Activated T-cell treated with anti-CD3 and anti-CD28 coated beads, Interleukin-2, amount 50 U/mL, for 48 hours (primary cell): ENCODE results near the gene TSPEAR.
A peak's percentile ranks its signal among the peaks of the same experiment; 100 is the strongest.
"Not testable (repeated sequence)": the region's sequence is repeated elsewhere in the genome, so short reads cannot be mapped to it uniquely, and the experiment has no call there.

Source experiments
- DNase-seq, 2 experiments: peaks; one replicate each; pipeline ENCODE4 v3.0.0-alpha.2; 2020

Gene TSPEAR

DNA sequence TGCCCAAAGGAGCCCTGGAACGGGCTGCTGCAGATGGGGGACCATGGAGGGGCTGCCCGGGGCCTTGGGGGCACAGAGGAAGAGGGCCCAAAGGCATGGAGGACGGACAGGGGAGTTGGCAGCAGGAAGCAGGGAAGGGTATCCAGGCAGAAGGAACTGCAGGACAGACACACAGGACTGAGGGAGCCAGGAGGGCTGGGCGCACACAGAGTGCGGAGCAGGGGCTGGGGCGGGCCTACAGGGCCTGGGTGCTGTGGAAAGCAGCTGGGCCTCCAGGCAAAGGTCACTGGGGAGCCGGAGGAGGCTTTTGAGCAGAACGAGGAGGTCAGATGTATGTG is 199.5 kb downstream of the TSPEAR start:
- DNase-seq = no peak

DNA sequence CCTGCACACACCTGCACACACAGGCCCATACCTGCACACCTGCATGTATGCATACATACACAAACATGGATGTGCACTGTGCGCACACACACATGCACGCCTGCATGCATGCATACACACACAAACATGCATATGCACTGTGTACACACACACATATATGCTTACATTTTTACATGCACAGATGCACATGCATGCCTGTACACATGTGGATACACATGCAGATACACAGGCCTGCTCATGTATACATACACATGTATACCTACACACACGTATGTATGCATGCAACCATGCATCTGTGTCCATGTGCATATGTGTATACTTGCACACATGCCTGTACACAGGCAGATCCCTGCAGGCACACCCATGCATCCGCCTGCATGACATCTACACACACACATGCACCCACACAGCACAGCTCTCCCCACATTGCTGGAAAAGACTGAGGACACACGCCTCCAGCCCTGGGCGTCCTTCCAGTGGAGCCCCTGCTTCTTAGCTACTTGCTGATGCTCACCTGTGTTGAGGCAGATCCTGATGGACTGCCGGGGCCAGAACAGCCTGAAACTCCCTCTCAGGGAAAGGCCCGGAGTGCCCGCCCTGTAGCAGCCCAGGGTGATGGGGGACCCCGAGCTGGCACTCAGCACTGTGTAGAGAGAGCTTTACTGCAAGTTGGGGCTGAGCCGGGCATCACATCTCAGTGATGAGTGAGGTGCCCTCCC is 200.0 kb downstream of the TSPEAR start:
- DNase-seq = no peak

GRCh38 chr21:44510508-44511218 is 200.7 kb downstream of the TSPEAR start:
- peak; percentile 85 for DNase-seq

DNA sequence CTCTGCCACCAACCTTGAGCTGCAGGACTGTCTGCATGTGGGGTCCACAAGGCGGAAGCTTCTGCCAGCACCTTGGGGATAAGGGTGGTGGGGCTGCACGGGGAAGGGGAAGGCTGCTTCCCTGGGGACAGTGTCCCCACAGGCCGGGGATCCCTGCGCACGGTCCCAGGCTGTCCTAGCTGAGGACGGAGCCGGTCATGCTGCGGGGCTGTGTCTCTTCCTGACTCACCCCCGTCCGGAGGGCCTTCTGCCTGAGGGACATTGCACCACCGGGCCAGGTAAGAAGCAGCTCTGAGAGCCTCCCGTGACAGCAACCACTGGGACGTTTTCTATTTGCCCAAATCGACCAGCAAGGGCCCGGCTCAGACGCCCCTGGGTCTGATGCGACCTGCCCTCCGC is 201.3 kb downstream of the TSPEAR start:
- no peak for DNase-seq

DNA sequence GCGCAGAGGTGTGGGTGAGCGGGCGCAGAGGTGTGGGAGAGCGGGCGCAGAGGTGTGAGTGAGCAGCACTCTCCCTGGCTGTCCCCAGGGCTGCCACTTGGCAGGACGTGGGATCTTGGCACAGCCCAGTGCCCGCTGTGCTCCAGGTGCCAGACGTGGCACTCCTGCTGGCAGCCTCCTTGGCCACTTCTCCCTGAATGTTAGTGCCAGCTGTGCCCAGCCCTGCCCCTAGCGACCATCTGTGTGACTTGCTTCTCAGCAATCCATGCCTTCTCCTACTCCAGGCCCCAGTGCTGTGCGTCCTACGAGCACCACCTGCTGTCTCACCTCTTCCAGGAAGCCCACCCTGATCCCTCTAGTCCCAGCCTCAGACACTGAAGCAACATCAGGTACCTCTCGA is 201.8 kb downstream of the TSPEAR start:
- peak in 1 of 2 experiments; percentile 22 for DNase-seq

DNA sequence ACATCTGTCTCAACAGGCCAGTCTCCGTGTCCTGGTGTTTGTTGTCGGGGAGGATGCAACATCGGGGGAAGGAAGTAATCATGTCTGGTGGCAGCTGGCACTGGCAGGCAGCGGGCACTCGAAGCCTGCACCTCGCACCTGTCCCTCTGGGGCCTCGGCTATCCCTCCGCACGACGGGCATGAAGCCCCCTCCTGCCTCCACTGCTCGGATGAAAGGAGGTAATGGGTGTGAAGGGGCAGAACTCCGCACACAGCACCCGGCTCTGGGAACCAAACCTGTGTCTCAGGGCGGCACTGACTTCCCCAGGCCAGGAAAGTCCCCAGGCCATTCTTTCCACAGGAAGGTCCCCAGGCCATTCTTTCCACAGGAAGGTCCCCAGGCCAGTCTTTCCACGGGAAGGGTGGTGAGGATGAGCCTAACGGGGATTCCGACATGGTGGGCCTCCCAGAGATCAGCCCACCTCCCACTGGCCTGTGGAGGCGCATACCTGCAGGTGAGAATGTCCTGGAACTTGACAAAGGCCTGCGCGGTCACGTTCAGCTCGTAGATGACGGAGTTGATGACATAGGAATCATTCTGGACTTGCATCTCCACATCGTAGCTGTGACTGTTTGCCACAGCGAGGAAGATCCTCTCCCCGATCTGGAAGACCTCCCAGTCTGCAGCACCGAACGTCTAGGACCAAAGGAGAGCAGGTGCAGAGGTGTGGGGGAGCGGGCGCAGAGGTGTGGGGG is 202.5 kb downstream of the TSPEAR start:
- DNase-seq = no peak

GRCh38 chr21:44508426-44508710 is 203.0 kb downstream of the TSPEAR start:
- DNase-seq = no peak

DNA sequence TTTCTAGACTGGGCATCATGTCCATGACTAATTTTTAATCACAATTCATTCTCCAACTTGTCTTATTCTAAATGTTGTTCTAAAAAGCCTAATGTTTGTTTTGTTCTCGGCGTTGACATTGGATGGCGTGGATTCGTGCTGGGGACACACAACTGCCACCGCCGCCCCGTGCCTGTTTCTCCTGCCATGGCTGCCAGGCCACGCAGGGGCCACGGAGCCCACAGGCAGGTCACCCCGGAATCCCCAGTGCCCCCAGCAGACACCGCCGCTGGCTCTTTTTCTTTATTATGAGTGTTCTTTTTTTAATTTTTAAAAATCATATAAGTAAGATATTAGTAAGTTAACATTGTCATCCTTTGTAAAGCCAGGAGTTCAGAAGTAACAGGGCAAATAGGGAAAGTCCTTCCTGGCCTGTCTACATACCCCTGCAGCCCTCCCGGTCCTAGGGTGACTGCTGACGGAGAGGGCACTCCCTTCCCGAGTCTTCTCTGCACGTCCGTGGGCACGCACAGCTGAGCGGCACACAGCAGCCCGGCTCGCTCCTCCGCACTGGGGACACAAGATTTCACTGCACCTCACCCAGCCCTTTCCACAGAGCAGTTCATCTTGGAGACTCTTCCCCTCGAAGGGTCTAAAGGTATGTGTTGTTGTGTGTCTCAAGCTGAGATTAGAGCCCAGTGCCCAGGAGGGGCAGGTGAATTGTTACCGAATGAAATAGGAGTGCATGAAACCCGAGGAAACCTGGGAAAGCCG is 203.5 kb downstream of the TSPEAR start:
- DNase-seq = no peak

DNA sequence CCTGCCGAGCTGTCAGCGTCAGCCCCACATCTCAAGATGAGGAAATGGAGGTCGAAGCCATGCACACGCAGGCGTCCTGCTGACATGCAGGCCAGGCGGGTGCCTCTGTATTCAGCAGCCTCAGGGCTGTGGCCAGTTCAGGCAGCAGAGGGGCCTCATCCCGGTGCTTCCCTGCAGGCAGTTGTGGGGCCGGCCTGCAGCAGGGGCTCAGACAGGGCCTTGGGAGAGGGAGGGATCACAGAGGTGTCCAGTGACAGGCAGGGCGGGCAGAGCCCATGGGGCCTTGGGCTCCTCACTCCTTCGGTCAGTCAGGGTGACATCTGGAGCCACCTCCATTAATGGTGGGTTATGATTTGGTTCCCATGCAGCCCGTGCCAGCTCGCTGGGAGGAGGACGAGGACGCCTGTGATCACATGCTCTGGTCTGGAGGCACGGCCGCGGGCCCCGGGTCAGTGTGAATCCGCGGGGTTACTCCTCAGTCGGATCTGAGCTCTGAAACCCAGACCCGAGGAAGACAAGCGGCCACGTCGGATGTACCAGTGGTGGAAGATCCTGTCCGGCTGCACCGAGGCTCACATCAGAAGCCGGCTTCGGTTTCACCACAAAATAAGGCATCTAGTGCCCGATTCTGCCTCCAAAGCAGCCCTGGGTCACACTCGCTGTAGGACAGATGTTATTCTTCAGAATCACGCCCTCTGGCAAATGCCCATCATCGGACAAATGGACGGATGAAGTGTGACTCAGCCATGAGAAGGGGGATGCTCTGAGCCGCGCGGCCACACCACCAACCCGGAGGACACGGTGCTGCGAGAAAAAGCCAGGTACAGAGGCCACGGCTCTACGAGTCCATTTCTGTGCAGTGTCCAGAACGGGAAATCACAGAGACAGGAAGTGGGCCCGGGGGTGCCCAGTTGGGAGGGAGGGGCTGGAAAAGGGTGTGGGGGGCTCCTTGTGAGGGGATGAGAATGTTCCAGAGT is 204.8 kb downstream of the TSPEAR start:
- no peak for DNase-seq

DNA sequence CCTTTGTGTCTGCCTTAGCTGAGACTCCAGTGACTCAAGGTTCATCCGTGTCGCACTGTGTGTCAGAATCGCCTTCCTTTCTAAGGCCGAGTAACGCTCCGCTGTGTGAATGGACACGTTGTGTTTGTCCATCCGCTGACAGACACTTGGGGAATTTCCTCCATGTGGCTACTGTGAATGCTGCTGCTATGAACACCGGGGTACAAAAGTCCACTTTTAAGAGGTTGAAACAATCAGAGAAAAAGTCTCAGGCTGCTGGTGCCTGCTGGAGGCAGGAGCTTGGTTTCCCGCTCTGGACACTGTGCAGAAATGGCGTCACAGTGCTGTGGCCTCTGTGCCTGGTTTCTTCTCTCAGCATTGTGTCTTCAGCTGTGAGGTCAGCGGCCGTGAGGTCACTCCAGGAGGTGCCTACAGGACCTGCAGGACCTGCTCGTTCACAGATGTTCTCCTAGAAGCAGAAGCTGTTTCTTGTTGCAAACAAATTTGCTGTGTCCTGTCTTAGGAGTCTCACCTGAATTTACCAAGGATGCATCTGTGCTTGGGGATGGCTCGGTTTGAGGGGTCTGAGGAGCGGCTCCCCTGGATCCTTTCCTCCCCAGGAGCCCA is 205.6 kb downstream of the TSPEAR start:
- no peak for DNase-seq

- DNase-seq = no peak
Measured at GRCh38 chr21:44503901-44504399, 207.4 kb downstream of the TSPEAR start.

DNA sequence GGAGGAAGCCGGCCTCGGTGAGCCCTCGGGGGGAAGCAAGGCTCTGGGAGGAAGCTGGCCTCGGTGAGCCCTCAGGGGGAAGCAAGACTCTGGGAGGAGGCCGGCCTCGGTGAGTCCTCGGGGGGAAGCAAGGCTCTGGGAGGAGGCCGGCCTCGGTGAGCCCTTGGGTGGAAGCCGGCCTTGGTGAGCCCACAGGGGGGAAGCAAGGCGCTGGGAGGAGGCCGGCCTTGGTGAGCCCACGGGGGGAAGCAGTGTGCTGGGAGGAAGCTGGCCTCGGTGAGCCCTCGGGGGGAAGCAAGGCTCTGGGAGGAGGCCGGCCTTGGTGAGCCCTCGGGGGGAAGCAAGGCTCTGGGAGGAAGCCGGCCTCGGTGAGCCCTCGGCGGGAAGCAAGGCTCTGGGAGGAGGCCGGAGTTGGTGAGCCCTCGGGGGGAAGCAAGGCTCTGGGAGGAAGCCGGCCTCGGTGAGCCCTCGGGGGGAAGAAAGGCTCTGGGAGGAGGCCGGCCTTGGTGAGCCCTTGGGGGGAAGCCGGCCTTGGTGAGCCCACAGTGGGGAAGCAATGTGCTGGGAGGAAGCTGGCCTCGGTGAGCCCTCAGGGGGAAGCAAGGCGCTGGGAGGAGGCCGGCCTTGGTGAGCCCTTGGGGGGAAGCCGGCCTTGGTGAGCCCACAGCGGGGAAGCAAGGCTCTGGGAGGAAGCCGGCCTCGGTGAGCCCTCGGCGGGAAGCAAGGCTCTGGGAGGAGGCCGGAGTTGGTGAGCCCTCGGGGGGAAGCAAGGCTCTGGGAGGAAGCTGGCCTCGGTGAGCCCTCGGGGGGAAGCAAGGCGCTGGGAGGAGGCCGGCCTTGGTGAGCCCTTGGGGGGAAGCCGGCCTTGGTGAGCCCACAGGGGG is 208.1 kb downstream of the TSPEAR start:
- not testable (repeated sequence) for DNase-seq

- no peak for DNase-seq
Measured at GRCh38 chr21:44502171-44502958, 209.0 kb downstream of the TSPEAR start.

GRCh38 chr21:44500111-44500510 is 211.3 kb downstream of the TSPEAR start:
- no peak for DNase-seq

GRCh38 chr21:44499631-44500030 is 211.7 kb downstream of the TSPEAR start:
- DNase-seq = no peak

- no peak for DNase-seq
Measured at GRCh38 chr21:44499211-44499560, 212.2 kb downstream of the TSPEAR start.

- DNase-seq = no peak
Measured at GRCh38 chr21:44498280-44499210, 212.8 kb downstream of the TSPEAR start.

- DNase-seq = no peak
Measured at GRCh38 chr21:44497703-44498126, 213.7 kb downstream of the TSPEAR start.
